ENCODE results near the gene NSFL1C.
A peak's percentile ranks its signal among the peaks of the same experiment; 100 is the strongest.

Gene NSFL1C

GRCh38 chr20:1479831-1480595 lies 13.4 kb upstream of the NSFL1C start:
- DNase-seq (ENCODE audit: insufficient read length) (no peak), FAIRE-seq (no peak)
- TF ChIP-seq POLR2A (IDR thresholded peaks at IDR 0.05; ENCODE audit: low read depth, low read length) (no peak), POLR2AphosphoS5 (IDR thresholded peaks at IDR 0.05; ENCODE audit: low read depth, low read length) (no peak), TAF1 (IDR thresholded peaks at IDR 0.05; ENCODE audit: borderline replicate concordance, low read depth, low read length) (no peak)

GRCh38 chr20:1478566-1478965 lies 11.9 kb upstream of the NSFL1C start:
- no peak for FAIRE-seq
- TF ChIP-seq POLR2A (IDR thresholded peaks at IDR 0.05; ENCODE audit: low read depth, low read length) = no peak
- TF ChIP-seq TAF1 (IDR thresholded peaks at IDR 0.05; ENCODE audit: borderline replicate concordance, low read depth, low read length) = no peak
- TF ChIP-seq POLR2AphosphoS5 (IDR thresholded peaks at IDR 0.05; ENCODE audit: low read depth, low read length) = no peak
- no peak for DNase-seq (ENCODE audit: insufficient read length)

DNA sequence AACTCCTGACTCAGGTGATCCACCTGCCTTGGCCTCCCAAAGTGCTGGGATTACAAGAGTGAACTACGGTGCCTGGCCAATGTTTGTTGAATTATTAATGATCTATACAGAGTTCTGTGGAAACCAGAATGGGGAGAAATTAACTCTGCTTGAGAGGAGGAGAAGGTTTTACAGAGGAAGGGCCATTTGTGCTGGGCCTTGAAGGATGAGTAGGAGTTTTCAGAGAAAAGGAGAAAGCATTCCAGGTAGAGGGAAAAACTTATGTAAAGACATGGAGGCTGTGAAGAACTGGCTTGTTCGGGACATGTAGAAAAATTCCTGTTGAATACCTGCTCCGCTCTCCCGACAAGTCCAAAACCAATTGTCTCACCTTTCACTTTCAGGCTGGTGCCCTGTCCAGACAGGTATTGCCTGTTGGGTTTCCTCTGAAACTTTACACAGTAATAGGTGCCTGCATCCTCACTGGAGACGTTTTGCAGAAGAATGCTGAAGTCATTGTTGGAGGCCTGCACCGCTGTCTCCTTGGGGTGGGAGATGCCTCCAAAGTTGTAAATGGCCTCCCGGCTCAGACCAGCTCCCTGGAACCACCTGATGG lies 11.3 kb upstream of the NSFL1C start:
- no peak for DNase-seq (ENCODE audit: insufficient read length)
- FAIRE-seq = no peak
- TF ChIP-seq POLR2AphosphoS5 (IDR thresholded peaks at IDR 0.05; ENCODE audit: low read depth, low read length) (no peak), TAF1 (IDR thresholded peaks at IDR 0.05; ENCODE audit: borderline replicate concordance, low read depth, low read length) (no peak), POLR2A (IDR thresholded peaks at IDR 0.05; ENCODE audit: low read depth, low read length) (no peak)

DNA sequence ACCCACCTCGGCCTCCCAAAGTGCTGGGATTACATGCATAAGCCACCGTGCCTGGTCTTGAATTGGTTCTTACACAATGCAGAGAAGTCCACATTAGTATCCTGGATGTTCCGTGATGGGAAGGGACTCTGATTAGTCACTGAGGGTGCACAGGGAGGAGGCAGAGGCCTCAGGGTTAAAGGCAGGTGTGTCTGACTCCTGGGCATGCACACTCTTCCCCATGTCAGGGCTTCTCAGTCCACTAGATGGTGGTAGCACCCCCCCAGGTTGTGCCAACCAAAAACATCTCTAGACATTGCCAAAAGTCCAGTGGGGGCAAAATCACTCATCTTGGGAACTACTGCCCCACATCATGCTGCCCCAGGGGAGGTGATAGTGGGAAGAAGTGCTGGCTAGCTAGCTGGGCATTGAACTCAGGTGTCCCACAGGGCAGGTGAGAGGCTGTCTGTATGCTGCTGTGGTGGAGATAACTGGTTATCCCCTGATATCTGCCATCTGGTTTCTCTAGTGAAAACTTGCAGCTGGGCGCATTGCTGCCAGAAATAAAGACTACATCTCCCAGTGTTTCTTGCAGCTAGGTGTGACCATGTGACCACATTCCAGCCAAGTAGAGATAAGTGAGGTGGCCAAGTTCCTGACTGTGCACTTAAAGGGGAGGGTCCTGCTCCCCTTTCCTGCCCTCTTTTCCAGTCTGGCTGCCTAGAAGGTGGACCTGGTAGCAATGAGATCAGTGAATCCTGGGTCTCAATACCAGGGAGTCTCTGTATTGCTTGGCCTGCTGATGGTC lies 8.4 kb upstream of the NSFL1C start:
- DNase-seq (ENCODE audit: insufficient read length) (no peak), FAIRE-seq (no peak)
- TF ChIP-seq POLR2AphosphoS5 (IDR thresholded peaks at IDR 0.05; ENCODE audit: low read depth, low read length) (no peak), TAF1 (IDR thresholded peaks at IDR 0.05; ENCODE audit: borderline replicate concordance, low read depth, low read length) (no peak), POLR2A (IDR thresholded peaks at IDR 0.05; ENCODE audit: low read depth, low read length) (no peak)

DNA sequence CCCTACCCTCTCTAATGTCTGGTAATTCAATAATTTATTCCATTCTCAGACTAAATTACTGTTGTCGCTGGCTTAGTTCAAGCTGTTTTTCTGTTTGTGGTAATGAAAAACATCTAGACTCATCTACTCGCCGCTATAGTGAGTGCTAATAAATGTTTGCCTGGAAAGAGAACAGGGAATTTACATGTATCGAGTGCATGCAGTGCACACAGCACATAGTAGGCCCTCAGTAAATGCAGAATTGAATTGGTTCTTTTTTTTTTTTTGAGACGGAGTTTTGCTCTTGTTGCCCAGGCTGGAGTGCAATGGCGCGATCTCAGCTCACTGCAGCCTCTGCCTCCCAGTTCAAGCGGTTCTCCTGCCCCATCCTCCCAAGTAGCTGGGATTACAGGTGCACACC lies 7.7 kb upstream of the NSFL1C start:
- no peak for FAIRE-seq
- TF ChIP-seq TAF1 (IDR thresholded peaks at IDR 0.05; ENCODE audit: borderline replicate concordance, low read depth, low read length) (no peak), POLR2A (IDR thresholded peaks at IDR 0.05; ENCODE audit: low read depth, low read length) (no peak), POLR2AphosphoS5 (IDR thresholded peaks at IDR 0.05; ENCODE audit: low read depth, low read length) (no peak)
- no peak for DNase-seq (ENCODE audit: insufficient read length)

DNA sequence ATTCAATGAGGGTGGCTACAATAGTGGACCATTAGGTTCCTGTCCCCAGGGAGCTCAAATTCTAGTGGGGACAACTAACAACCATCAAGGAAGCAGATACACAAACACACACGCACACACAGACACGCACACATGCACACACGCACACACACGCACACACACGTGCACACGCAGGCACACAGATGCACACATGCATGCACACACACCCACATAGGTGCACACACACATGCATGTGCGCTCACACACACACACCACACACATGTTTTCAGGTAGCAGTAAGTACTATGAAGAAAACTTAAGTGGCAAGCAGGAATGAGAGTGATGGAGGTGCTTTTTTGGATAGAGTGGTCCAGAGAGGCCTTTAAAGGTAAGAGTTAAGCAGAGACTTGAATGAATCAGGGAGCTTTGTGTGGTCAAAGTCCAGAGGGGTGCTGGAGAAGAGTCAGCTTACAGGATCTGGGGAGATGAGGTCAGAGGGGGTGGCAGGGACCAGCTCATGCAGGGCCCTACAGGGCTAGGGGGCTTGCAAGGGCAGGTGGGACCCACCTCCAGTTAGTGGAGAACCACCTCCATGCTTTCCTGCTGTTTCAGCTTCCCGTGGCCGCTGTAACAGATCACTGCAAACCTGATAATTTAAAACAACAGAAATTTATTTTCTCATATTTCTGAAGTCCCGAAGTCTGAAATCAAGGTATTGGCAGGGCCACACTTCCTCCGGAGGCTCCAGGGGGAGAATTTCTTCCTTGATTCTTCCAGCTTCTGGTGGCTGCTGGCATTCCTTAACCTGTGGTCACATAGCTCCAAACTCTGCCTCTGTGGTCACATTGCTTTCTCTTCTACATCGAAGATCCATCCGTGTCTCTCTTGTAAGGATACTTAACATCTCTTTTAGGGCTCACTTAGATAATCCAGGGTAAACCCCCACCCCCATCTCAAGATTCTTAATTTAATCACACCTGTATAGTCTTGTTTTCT lies 6.9 kb upstream of the NSFL1C start:
- TF ChIP-seq TAF1 (IDR thresholded peaks at IDR 0.05; ENCODE audit: borderline replicate concordance, low read depth, low read length) = no peak
- TF ChIP-seq POLR2A (IDR thresholded peaks at IDR 0.05; ENCODE audit: low read depth, low read length) = no peak
- TF ChIP-seq POLR2AphosphoS5 (IDR thresholded peaks at IDR 0.05; ENCODE audit: low read depth, low read length) = no peak
- DNase-seq (ENCODE audit: insufficient read length) (no peak), FAIRE-seq (no peak)

GRCh38 chr20:1472556-1473245 lies 6.1 kb upstream of the NSFL1C start:
- DNase-seq (ENCODE audit: insufficient read length) (no peak), FAIRE-seq (peak; percentile 64)
- TF ChIP-seq POLR2AphosphoS5 (IDR thresholded peaks at IDR 0.05; ENCODE audit: low read depth, low read length) = no peak
- no peak for TF ChIP-seq POLR2A (IDR thresholded peaks at IDR 0.05; ENCODE audit: low read depth, low read length)
- TF ChIP-seq TAF1 (IDR thresholded peaks at IDR 0.05; ENCODE audit: borderline replicate concordance, low read depth, low read length) = no peak

GRCh38 chr20:1471242-1471641 lies 4.6 kb upstream of the NSFL1C start:
- FAIRE-seq = no peak
- DNase-seq (ENCODE audit: insufficient read length) = no peak
- TF ChIP-seq POLR2AphosphoS5 (IDR thresholded peaks at IDR 0.05; ENCODE audit: low read depth, low read length) (no peak), TAF1 (IDR thresholded peaks at IDR 0.05; ENCODE audit: borderline replicate concordance, low read depth, low read length) (no peak), POLR2A (IDR thresholded peaks at IDR 0.05; ENCODE audit: low read depth, low read length) (no peak)

DNA sequence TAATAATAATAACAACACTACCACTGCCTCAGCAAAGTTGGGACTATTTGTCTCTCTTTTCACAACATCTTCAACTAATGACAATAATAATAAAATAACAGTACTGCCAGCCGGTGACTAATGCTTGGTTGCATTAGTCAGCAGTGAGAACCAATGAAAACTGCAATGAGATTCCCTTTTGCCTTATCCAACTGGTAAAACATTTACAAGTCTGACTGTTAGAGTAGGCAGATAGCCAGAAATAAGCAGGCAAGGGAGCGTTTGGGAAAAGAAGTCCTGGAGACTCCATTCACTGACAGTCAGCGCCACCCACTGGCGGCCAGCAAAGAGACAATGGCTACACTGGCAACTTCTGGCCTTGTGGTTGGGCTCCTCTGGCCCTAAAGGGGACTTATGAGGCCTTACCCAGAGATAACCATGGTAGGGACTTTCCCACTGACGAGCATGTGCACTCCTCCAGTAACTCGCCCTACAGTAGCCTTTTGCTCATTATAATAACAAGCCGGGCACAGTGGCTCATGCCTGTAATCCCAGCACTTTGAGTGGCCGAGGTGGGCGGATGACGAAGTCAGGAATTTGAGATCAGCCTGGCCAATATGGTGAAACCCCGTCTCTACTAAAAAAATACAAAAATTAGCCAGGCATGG lies 3.4 kb upstream of the NSFL1C start:
- FAIRE-seq (peak; percentile 91), DNase-seq (ENCODE audit: insufficient read length) (peak; percentile 29)
- TF ChIP-seq TAF1 (IDR thresholded peaks at IDR 0.05; ENCODE audit: borderline replicate concordance, low read depth, low read length) (no peak), POLR2A (IDR thresholded peaks at IDR 0.05; ENCODE audit: low read depth, low read length) (no peak), POLR2AphosphoS5 (IDR thresholded peaks at IDR 0.05; ENCODE audit: low read depth, low read length) (no peak)

Measured in GM12892 (cell line).